Coronary artery (tissue), 2 donors: ENCODE data around the gene RELB.

ENCODE experiments used
- DNase-seq: peaks from one replicate; pipeline ENCODE4 v3.0.0-alpha.2; 2017; ENCODE audit warnings: low spot score
- H3K27ac ChIP-seq, 2 donors: fragments of 200-600 bp; sonication (generic); one replicate each; pipeline ENCODE4 v1.5.1; 2016 to 2019
- H3K4me3 ChIP-seq: fragments of 200-600 bp; sonication (generic); 2 replicates; pipeline ENCODE4 v1.5.1; 2016; ENCODE audit warnings: mild to moderate bottlenecking, moderate library complexity
- TF ChIP-seq, protein P1 (sequence below): fragments of 200-600 bp; sonication (generic); IDR thresholded peaks from one replicate; pipeline ENCODE4 v1.5.1; 2019; ENCODE audit warnings: antibody characterized with exemption

RELB gene

DNA sequence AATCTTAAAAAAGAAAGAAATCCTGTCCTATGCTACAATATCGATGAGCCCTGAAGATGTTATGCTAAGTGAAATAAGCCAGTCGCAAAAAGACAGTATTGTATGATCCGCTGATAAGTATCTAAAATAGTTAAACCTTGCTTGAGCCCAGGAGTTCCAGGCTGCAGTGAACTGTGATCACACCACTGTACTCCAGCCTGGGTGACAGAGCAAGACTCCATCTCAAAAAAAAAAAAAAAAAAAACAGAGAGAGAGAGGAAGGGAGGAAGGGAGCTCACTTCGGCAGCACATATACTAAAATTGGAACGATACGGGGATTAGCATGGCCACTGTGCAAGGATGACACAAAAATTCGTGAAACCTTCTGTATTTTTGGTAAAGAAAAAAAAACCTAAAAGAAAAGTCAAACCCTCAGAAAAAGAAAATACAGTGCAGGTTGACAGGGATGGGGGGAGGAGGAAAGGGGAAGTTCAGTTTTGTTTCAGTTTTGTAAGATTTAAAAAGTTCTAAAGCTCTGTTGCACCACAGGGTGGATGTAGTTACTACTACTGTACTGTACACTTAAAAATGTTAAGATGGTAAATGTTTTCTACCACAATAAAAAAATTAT is 46.0 kb downstream of the RELB start:
- Histone ChIP-seq H3K27ac (no peak overlapping the region), H3K4me3 (no peak overlapping the region)
- TF ChIP-seq, protein P1, sequence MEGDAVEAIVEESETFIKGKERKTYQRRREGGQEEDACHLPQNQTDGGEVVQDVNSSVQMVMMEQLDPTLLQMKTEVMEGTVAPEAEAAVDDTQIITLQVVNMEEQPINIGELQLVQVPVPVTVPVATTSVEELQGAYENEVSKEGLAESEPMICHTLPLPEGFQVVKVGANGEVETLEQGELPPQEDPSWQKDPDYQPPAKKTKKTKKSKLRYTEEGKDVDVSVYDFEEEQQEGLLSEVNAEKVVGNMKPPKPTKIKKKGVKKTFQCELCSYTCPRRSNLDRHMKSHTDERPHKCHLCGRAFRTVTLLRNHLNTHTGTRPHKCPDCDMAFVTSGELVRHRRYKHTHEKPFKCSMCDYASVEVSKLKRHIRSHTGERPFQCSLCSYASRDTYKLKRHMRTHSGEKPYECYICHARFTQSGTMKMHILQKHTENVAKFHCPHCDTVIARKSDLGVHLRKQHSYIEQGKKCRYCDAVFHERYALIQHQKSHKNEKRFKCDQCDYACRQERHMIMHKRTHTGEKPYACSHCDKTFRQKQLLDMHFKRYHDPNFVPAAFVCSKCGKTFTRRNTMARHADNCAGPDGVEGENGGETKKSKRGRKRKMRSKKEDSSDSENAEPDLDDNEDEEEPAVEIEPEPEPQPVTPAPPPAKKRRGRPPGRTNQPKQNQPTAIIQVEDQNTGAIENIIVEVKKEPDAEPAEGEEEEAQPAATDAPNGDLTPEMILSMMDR: no peak
- no peak for DNase-seq

DNA sequence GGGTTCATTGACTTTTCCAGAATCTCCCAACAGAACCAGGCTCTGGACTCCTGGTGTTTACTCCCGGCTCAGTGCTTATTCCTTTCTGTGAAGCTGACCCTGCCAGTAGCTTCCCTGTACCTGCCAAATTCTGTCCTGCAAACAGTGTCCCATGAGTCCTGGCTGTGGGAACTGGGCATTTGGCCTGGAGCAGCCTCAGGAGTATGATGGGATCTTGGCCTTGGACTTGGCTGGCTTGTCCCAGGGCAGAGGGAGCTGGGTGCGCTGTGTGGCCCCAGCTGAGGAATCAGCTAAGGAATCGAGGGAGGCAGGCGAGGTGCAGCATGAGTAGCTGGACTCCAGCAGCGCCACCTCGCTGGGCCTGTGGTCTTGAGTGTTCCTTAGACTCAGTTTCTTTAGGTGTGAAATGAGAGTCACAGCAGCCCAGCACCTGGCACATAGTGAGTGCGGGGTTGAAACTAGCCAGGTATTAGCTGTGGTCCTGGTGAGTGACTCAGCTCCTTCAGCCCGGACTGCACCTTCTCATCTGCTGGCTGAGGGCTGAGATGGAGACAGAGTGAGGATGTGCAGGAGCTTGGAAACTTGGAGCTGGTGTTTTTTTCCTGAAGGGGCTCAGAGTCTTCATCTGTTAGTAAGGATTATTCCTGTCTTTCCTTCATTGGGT is 47.9 kb downstream of the RELB start:
- DNase-seq: no peak
- H3K4me3 ChIP-seq: no peak overlapping the region
- H3K27ac ChIP-seq: no peak overlapping the region
- TF ChIP-seq, protein P1: no peak

DNA sequence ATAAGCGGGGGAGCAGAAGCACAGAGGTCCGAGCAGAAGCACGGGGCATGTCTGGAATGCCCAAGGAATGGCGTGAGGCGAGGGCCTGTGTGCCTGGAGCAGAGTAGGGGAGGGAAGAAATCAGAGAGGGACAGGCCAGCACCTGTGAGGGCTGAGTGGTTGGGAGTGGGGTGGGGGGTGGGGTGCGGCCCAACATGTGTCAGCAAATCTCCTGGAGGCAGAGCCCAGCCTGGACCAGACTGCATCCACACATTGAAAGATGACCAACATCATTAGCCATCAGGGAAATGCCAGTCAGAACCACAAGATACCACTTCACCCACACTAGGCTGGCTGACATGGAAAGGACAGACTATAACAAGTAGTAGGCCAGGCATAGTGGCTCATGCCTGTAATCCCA is 48.8 kb downstream of the RELB start:
- no peak overlapping the region for H3K4me3 ChIP-seq
- no peak overlapping the region for H3K27ac ChIP-seq
- no peak for DNase-seq
- TF ChIP-seq, protein P1: no peak

DNA sequence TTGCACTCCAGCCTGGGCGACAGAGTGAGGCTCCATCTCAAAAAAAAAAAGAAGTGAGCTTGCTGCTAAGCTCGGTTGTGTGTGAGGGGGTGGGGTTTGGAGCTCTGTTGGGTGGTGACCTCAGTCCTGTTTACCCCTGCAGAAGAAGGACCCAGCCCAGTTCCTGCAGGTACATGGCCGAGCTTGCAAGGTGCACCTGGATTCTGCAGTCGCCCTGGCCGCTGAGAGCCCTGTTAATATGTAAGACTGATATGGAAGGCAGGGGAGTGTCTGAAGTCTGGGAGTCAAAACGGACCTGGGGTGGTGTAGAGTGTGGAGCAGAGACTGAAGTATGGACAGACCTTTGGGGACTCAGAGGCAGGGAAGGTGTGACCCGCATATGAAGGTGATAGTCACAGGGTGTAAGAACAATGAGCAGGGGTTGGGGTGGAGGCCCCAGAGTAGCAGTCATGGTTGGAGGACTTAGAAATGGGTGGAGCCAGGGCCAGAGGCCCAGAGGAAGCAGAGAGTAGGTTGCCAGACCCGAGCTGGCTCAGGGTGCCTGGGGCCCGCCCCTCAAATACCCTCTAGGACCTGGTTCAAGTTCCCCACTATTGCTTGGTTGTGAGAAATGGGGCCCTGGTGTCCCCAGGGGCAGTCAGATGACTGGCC is 50.8 kb downstream of the RELB start:
- Histone ChIP-seq H3K27ac (no peak overlapping the region), H3K4me3 (no peak overlapping the region)
- TF ChIP-seq, protein P1: no peak
- DNase-seq: no peak

DNA sequence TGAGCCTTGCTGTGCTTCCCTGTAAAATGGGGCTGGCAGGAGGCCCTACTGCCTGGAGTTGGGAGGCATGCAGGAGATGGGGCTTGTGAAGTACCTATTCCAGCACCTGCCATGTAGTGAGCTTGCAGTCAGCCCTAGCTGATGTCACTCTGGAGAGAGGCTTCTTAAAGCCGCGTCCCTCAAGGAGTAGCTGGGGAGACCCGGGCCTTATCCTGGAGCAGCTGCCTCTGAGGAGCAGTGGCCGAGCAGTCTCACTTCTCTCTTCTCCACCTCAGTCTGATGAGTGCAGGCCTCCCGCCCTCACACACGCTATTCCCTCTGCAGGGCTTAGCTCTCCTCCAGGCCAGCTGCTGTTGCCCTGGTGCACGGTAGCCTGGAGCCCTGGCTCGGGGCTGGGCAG is 55.6 kb downstream of the RELB start:
- H3K4me3 ChIP-seq: no peak overlapping the region
- H3K27ac ChIP-seq: no peak overlapping the region
- TF ChIP-seq, protein P1: no peak
- DNase-seq: no peak

DNA sequence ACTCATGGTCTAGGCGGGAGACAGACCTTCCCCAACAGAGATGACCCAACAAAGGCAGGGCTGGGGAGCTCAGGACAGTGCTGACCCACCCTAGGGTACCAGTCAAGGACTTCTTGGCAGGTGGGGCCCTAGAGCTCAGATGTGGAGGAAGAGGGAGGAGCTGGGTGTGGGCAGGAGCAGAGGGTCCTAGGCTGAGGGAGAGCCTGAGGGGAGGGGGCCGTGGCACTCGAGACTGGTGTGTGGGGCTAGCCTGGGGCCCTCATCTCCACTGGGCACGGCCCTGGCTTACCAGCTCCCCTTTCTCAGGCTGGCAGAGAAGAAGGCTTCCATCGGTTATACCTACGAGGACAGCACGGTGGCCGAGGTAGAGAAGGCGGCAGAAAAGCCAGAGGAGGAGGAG is 56.2 kb downstream of the RELB start:
- TF ChIP-seq, protein P1: no peak
- no peak for DNase-seq
- H3K4me3 ChIP-seq: no peak overlapping the region
- no peak overlapping the region for H3K27ac ChIP-seq
